Esophagus (tissue), 2 donors: ENCODE measurements around the gene HOXD1. TPM values are rescaled to one million over a fixed set of nuclear protein-coding genes. Genes with fewer than 3 reads are reported as not detected.

Source experiments
- H3K27ac ChIP-seq, 2 donors: one replicate each; pipeline ENCODE4 v1.5.1; 2013; ENCODE audit warnings: low read depth in 2 of 2, mild to moderate bottlenecking in 2 of 2, inconsistent platforms in 1 of 2, low read length in 1 of 2, moderate library complexity in 1 of 2
- H3K27me3 ChIP-seq, 2 donors: one replicate each; pipeline ENCODE4 v1.6.1; 2013; ENCODE audit warnings: low read length in 2 of 2, control low read depth in 1 of 2, mild to moderate bottlenecking in 1 of 2; ENCODE audit not compliant: insufficient read depth in 2 of 2, control insufficient read depth in 1 of 2
- H3K36me3 ChIP-seq, 2 donors: one replicate each; pipeline ENCODE4 v1.6.1; 2013; ENCODE audit warnings: low read length in 1 of 2; ENCODE audit not compliant: control insufficient read depth in 2 of 2, insufficient read depth in 2 of 2
- H3K4me1 ChIP-seq, 2 donors: one replicate each; pipeline ENCODE4 v1.6.1; 2013; ENCODE audit warnings: low read length in 1 of 2; ENCODE audit not compliant: control insufficient read depth in 2 of 2, insufficient read depth in 2 of 2
- H3K4me3 ChIP-seq, 2 donors: one replicate each; pipeline ENCODE4 v1.5.1; 2013; ENCODE audit warnings: low read length in 2 of 2, mild to moderate bottlenecking in 2 of 2, low read depth in 1 of 2, moderate library complexity in 1 of 2
- H3K9me3 ChIP-seq, 2 donors: one replicate each; pipeline ENCODE4 v1.6.1; 2013; ENCODE audit warnings: mild to moderate bottlenecking in 2 of 2, low read depth in 1 of 2, low read length in 1 of 2, moderate library complexity in 1 of 2; ENCODE audit not compliant: control insufficient read depth in 2 of 2, insufficient read depth in 1 of 2
- WGBS, 2 donors: extraction: QIAGEN DNeasy Blood & Tissue Kit; methylation state at CpG; one replicate each; pipeline ENCODE4 v1.1.7; 2013; 5-methylcytosine and 5-hydroxymethylcytosine counted together
- polyA plus RNA-seq, 2 donors: library from polyadenylated mRNA; stranded (reverse); fragments of 200-250 nt; gene quantifications; one replicate each; pipeline ENCODE4 v1.2.3, GENCODE V29; 2013
- donor health status: healthy with polysubstance abuse.
- donor health status: Bipolar disorder and iron deficiency.

HOXD1 gene
- polyA plus RNA-seq, 2 donors: 0.21 to 0.43 TPM

DNA sequence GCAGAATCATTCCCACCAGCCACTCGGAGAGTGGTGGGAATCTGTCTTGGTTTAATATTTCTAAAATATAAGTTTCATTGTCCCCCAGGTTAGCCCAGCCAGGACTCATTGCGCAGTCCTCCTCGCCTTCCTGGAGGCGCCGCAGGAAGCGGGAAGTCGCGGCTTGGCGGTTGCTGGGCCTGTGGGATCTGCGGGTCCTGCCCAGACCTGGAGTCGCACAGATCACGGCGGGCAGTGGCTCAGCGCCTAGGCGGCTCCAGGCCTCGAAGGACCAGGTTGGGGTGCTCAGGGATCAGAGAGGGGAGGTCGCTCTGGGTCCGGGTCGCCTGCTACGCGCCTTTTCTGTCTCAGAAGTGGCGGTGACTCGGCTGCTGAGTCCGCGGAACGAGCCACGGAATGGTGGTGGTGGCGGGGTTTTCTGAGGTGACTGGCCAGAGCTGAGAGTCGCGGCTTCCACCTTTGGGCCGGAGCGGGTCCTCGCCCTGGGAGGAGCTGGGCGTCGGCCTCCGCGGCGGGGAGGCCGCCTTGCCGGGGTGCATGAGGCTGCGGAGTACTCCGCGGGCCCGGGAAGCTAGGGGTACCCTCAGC, 28.7 kb upstream of the HOXD1 start:
- 11 to 16% methylated on average over 44 of the region's 44 CpGs for WGBS, 2 donors
- Histone ChIP-seq H3K36me3 (no peaks in the 10 kb centered on the region), H3K9me3 (peaks cover 0 to 11% of the 10 kb centered on the region in 2 donors), H3K27me3 (peaks cover 17 to 77% of the 10 kb centered on the region in 2 donors), H3K27ac (no peak overlapping the region), H3K4me1 (peaks cover 3 to 9% of the 10 kb centered on the region in 2 donors), H3K4me3 (no peak overlapping the region)

DNA sequence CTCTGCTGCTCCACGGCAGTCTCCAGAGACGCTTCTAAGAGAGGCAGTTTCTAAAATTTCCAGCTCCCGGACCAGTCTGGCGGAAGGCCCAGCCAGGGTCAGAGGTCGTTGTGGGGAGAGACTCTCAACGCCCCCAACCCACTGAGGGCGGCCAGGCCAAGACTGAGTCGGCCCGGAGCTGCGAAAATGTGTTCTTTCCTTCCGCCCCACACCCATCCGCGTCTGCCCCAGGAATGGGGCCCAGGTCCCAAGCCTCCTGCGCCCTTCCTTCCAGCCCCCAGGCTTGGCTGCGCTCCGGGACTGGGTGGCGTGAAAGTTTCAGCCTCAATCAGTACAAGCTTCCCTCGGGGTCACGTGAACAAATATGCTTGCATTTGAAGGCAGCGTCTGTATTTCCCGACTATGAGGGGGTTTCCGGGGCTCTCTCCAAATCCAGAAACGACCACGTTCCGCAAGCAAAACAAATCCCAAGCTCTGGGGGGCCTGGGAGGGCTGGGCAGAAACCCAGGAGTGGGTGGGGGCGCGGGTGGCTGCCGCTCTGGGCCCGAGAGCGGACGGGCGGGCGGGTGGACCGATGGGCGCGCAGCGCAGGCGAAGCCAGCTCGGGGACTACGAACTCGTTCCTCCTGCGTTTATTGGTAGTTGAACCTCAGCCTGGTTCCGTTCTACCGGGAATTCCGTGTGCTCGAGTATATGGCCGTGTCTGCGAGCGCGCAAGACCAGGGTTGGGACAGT, 28.1 kb upstream of the HOXD1 start:
- 12 to 20% methylated on average over 50 of the region's 50 CpGs for WGBS, 2 donors
- peaks cover 17 to 84% of the 10 kb centered on the region in 2 donors for H3K27me3 ChIP-seq
- peaks cover 0 to 12% of the 10 kb centered on the region in 2 donors for H3K9me3 ChIP-seq
- H3K4me3 ChIP-seq: no peak overlapping the region
- peaks cover 5 to 12% of the 10 kb centered on the region in 2 donors for H3K4me1 ChIP-seq
- H3K36me3 ChIP-seq: no peaks in the 10 kb centered on the region
- no peak overlapping the region for H3K27ac ChIP-seq

DNA sequence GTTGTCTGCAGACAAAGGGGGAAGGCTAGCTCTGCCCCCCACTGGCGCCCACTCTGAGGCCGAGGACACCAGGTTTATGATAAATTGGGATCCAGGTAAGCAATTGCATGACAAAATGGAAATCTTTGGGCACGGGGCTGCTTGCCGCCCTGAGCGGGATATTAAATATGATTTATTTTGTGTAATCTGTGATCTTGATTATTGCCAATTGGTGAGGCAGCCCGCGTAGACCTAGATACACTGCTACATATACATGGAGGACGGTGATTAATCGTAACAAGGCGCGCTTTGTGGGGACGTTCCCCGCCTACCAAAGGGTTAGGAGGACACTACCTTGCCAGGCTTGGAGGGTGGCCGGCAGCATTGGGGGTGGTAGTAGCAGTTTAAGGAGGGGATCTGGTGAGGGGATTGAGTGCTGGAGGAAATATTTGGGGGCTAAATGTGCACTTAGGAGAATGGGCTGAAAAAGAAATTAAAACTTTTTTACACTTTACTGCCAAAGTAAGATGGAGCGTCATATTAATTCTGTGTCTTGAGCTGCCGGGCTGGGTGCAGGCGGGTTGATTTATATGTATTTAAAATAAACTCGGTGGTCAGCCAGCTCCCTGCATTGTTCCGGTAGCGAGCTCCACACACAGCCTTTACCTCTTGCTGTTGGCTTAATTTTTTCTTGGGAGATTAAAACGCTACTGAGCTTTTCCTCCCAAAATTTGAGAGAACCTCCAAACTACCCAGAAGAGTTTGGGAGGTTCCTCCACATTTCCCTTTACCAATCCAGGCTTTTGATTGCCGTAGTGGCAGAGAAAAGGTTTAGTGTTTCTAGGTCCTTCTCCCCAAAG, 27.3 kb upstream of the HOXD1 start:
- Histone ChIP-seq H3K4me1 (peaks cover 5 to 12% of the 10 kb centered on the region in 2 donors), H3K9me3 (peaks cover 0 to 13% of the 10 kb centered on the region in 2 donors), H3K27me3 (peaks cover 17 to 87% of the 10 kb centered on the region in 2 donors), H3K27ac (no peak overlapping the region), H3K36me3 (no peaks in the 10 kb centered on the region), H3K4me3 (no peak overlapping the region)
- 19 to 26% methylated on average over 22 of the region's 22 CpGs for WGBS, 2 donors

DNA sequence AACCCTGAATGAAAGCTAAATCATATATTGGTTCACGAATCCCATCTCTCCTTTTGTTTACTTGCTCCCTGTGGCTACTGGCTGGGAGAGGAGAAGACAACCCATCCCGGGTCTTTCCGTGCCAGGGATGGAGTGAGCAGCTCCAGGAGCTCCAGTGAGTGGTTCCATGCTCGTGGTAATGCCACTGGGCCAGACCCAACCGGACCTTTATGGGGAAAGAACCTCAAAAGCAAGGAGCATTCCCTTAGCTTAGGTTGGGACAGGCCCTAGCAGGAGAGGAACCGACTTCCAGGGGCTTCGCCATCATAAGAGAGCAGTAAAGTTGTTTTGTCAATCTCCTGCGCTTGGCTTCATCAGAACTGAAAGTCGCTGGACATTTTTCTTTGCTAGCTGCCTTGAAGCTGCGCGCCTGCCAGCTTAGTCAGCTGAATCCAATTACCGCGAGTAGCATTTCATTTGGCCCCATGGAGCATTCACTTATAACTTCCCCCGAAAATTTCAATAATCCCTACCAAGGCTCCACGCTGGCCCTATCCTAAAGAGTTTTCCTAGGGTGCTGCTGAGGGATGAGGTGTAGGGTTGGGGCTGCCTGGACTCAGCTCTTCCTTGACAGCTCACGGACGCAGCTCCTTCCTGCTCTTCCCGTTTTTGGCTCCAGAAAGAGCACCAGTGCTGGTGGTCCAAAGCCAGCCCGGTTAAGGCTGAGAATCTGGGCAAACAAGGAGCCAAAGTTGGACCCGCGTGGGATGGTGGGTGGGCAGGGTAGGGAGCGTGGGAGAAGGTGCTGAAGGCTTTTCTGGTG, 26.4 kb upstream of the HOXD1 start:
- H3K9me3 ChIP-seq: peaks cover 0 to 14% of the 10 kb centered on the region in 2 donors
- no peak overlapping the region for H3K27ac ChIP-seq
- WGBS, 2 donors: 9 to 13% methylated on average over 22 of the region's 22 CpGs
- H3K4me3 ChIP-seq: no peak overlapping the region
- peaks cover 17 to 78% of the 10 kb centered on the region in 2 donors for H3K27me3 ChIP-seq
- no peaks in the 10 kb centered on the region for H3K36me3 ChIP-seq
- H3K4me1 ChIP-seq: peaks cover 5 to 12% of the 10 kb centered on the region in 2 donors

DNA sequence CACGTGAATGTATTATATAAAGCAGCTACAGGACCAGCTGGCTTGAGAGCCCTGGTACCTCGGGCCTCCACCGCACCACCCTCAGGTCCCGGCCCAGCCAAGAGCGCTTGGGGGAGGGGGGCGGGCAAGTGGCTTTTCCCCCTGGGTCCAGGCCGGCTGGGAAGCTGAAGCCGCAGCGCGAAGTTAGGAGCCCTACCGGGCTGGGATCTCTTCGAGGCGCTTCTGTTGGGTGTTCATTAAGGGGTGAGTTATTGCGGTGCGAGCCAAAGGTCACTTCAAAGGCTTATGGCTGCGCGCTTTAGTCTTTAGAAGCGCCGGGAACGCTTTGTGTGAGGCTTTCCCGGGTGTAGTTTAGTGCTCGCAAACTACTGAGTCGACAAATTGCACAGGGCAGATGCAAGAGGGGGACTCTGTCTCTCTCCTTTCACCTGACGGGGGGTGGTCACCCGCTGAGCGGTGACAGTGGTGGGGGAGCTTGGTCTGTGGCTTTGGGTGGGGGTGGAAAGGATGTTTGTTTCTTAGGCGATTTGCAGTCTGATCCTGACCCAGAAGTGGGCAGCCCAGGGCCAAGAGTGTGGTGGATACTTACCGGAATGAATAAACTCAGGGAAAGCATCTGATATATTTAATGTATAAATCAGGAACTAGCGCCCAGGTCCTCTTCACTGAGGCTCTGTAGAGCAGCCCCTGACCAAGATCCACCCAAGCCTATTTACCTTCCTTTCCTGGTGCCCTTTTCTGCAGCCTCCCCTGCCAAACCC, 25.4 kb upstream of the HOXD1 start:
- H3K27ac ChIP-seq: no peak overlapping the region
- H3K27me3 ChIP-seq: peaks cover 17 to 69% of the 10 kb centered on the region in 2 donors
- no peaks in the 10 kb centered on the region for H3K36me3 ChIP-seq
- H3K4me3 ChIP-seq: no peak overlapping the region
- peaks cover 0 to 14% of the 10 kb centered on the region in 2 donors for H3K9me3 ChIP-seq
- WGBS, 2 donors: 12 to 18% methylated on average over 29 of the region's 29 CpGs
- H3K4me1 ChIP-seq: peaks cover 5 to 12% of the 10 kb centered on the region in 2 donors

DNA sequence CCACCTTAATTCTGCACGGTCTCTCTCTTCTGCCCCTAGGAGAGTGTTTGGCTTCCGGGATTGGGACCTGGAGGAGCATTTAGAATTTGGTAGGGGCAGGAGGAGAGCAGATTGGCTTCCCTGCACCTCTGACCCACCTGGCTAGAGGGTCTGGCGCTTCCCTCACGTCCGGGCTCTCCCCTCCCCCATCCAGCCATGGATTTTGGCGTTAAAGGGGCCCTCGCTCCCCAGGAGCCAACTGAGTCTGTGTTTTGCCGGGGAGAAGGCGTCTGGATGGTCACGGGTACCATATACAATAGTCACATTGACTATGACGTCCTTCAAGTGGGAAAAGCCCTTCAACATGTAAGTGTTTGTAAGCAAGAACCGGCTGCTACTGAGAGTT, 24.8 kb upstream of the HOXD1 start:
- H3K27ac ChIP-seq: no peak overlapping the region
- H3K27me3 ChIP-seq: peaks cover 17 to 66% of the 10 kb centered on the region in 2 donors
- peaks cover 0 to 14% of the 10 kb centered on the region in 2 donors for H3K9me3 ChIP-seq
- peaks cover 5 to 12% of the 10 kb centered on the region in 2 donors for H3K4me1 ChIP-seq
- 21 to 23% methylated on average over 12 of the region's 12 CpGs for WGBS, 2 donors
- H3K4me3 ChIP-seq: no peak overlapping the region
- H3K36me3 ChIP-seq: no peaks in the 10 kb centered on the region

DNA sequence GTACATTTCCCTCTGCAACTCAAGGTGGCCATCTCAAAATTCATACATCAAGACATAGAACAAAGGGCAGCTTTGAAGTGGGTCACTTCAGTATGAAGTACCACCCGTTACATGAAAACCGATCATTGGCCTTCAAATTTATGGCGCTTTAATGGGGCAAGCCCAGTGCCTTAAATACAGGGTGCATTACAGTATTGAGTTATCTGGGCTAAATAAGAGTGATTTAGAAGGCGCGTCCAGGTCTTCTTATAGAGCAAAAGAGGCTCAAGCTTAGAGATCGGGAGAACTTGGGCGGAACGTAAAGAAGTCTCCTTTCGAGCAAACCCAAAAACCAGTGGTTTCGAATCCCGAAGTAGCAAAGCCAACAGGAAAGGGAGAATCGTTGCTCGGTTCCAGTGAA, 24.3 kb upstream of the HOXD1 start:
- 25 to 30% methylated on average over 13 of the region's 13 CpGs for WGBS, 2 donors
- H3K4me1 ChIP-seq: peaks cover 5 to 12% of the 10 kb centered on the region in 2 donors
- H3K36me3 ChIP-seq: no peaks in the 10 kb centered on the region
- H3K4me3 ChIP-seq: no peak overlapping the region
- peaks cover 17 to 62% of the 10 kb centered on the region in 2 donors for H3K27me3 ChIP-seq
- H3K9me3 ChIP-seq: peaks cover 0 to 14% of the 10 kb centered on the region in 2 donors
- no peak overlapping the region for H3K27ac ChIP-seq

DNA sequence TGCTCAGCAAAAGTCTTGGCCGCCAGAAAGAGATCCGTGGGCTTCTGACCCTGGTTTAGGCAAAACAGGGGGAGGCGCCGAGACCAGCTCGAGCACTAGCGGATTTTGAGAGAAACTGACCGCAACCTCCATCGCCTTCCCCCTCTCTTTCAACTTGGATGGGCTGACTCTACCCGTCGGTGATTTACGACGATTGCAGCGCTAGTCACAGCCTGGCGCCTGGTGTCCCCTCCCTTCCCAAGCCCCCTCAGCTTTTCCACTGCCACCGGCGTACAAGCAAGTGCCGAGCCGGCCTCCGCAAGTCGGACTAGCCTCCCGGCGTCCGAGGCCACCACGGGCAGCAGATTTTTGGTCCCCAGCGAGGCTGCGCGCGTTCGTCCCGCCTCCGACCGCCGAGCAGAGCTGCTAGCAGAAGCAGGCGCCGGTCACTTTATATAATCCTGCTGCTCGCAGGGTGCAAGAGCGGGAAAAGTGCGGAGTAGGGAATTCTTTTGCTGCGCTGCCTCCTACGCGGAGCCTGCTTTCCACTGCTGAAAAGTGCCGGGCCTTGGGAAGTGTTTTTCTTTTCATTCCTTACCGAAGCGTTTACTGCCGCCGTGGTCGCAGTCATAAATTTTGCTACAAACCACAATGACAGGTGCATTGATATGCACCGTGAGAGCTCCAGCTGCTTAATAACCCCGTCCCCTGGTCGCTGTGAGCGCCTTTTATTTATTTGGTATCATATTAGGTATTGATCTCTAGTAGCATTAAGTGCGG, 23.7 kb upstream of the HOXD1 start:
- H3K4me3 ChIP-seq: no peak overlapping the region

More for the DNA sequence above, 23.7 kb upstream of the HOXD1 start:
- Histone ChIP-seq H3K4me1 (peaks cover 5 to 10% of the 10 kb centered on the region in 2 donors), H3K27ac (no peak overlapping the region), H3K27me3 (peaks cover 17 to 56% of the 10 kb centered on the region in 2 donors), H3K36me3 (no peaks in the 10 kb centered on the region), H3K9me3 (peaks cover 0 to 13% of the 10 kb centered on the region in 2 donors)
- 7 to 18% methylated on average over 52 of the region's 52 CpGs for WGBS, 2 donors
